Ectodermal cell (in vitro differentiated cells): ENCODE measurements around the gene MAPKBP1.

Experiments
- H3K27ac ChIP-seq: 2 replicates; pipeline ENCODE4 v1.7.0; 2013; ENCODE audit warnings: mild to moderate bottlenecking, low read depth, low read length; ENCODE audit not compliant: insufficient read depth, poor library complexity, severe bottlenecking
- H3K27me3 ChIP-seq: 2 replicates; pipeline ENCODE4 v1.7.0; 2013; ENCODE audit warnings: mild to moderate bottlenecking, low read length; ENCODE audit not compliant: insufficient read depth, control insufficient read depth, poor library complexity, severe bottlenecking
- H3K36me3 ChIP-seq: one replicate; pipeline ENCODE4 v1.7.0; 2013; ENCODE audit warnings: low read length; ENCODE audit not compliant: control insufficient read depth, insufficient read depth
- H3K4me1 ChIP-seq: one replicate; pipeline ENCODE4 v1.7.0; 2013; ENCODE audit warnings: low read length; ENCODE audit not compliant: control insufficient read depth, insufficient read depth
- H3K4me3 ChIP-seq: 2 replicates; pipeline ENCODE4 v1.7.0; 2013; ENCODE audit warnings: low read depth, low read length, control low read depth; ENCODE audit not compliant: insufficient read depth
- H3K9me3 ChIP-seq: 2 replicates; pipeline ENCODE4 v1.7.0; 2013; ENCODE audit warnings: mild to moderate bottlenecking, low read length, moderate library complexity; ENCODE audit not compliant: control insufficient read depth
- WGBS, 2 experiments: methylation state at CpG; one replicate each; pipeline ENCODE4 v1.1.7; 2013; ENCODE audit warnings: missing lambda C conversion rate in 2 of 2; 5-methylcytosine and 5-hydroxymethylcytosine counted together

MAPKBP1 gene

DNA sequence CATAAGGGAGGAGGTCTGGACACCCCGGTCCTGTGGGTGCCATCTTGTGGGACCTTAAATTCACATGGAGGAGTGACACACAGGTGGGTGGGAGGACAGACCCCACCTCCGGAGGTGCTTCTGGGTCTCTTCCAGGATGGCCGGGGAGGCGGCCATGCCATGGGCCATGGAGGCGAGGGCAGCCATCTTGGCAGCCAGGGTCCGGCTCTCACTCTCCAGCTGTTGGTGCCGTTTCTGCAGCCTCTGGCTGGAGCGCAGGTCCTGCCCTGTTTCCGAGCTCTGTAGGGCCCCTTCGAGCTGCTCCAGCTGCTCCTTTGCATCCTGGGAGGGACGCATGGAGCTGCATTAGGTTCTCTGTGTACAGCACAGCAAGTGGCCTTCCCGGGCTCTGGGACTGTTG is 100.5 kb downstream of the MAPKBP1 start:
- peaks cover 2% of the 10 kb centered on the region for H3K27me3 ChIP-seq
- H3K36me3 ChIP-seq, result no peaks in the 10 kb centered on the region
- 95 to 96% methylated on average over 12 of the region's 12 CpGs for WGBS, 2 experiments
- no peak overlapping the region for H3K27ac ChIP-seq
- H3K4me3 ChIP-seq, result no peak overlapping the region
- H3K4me1 ChIP-seq, result no peaks in the 10 kb centered on the region
- no peaks in the 10 kb centered on the region for H3K9me3 ChIP-seq

DNA sequence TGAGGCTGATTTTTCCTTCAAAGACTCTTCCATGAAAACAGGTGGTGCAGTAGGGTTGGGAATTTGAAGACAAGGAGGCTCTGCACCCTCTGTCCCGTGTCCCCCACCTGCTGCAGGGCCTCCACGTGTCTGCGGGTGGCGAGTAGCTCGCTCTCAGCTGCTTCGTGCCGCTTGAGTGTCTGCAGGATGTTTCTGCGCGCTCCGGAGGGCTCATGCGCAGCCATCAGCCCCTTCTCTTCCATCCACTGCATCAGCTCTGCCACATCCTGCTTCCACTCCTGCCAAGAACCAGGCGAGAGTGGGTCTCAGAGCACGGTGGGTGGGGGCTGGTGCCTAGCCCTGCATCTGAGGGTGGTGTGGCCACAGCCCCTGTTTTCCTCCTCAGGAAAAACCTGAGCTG is 101.7 kb downstream of the MAPKBP1 start:
- Histone ChIP-seq H3K27me3 (peaks cover 15% of the 10 kb centered on the region), H3K4me1 (no peaks in the 10 kb centered on the region), H3K9me3 (no peaks in the 10 kb centered on the region), H3K36me3 (no peaks in the 10 kb centered on the region), H3K27ac (no peak overlapping the region), H3K4me3 (no peak overlapping the region)
- WGBS, 2 experiments, result 88 to 90% methylated on average over 13 of the region's 13 CpGs

DNA sequence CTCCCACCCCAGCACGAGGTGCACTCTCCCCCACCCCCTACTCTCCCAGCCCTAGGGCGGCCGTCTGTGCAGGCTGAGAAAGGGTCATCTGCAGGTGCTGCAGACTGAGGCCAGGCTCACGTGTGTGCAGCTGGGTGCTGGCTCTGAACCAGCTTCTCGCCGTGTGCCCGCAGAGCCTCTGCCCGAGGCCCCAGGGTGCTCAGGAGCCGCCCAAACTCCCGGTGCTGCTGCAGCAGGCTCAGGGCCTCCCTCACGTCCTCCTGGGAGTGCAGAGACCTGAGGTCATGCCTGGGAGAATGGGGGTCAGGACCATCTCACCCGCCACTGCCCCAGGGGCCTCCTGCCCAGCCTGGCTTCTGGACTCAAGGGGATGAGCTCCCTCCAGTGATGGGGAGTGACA is 102.4 kb downstream of the MAPKBP1 start:
- H3K36me3 ChIP-seq, result no peaks in the 10 kb centered on the region
- WGBS, 2 experiments, result 86% methylated on average over 12 of the region's 12 CpGs
- H3K4me3 ChIP-seq, result no peak overlapping the region
- no peaks in the 10 kb centered on the region for H3K9me3 ChIP-seq
- peaks cover 22% of the 10 kb centered on the region for H3K27me3 ChIP-seq
- H3K27ac ChIP-seq, result no peak overlapping the region
- no peaks in the 10 kb centered on the region for H3K4me1 ChIP-seq
